Skeletal muscle satellite cell (primary cell): ENCODE data around the gene TERF2IP.

Experiments
- H3K27me3 ChIP-seq: 2 replicates; pipeline ENCODE4 v1.7.0; 2013; ENCODE audit warnings: low read length; ENCODE audit not compliant: control insufficient read depth, insufficient read depth
- H3K36me3 ChIP-seq: 2 replicates; pipeline ENCODE4 v1.7.0; 2013; ENCODE audit warnings: mild to moderate bottlenecking, control low read depth, low read length; ENCODE audit not compliant: insufficient read depth
- H3K4me1 ChIP-seq: 2 replicates; pipeline ENCODE4 v1.7.0; 2013; ENCODE audit warnings: low read length; ENCODE audit not compliant: control insufficient read depth, insufficient read depth
- H3K4me2 ChIP-seq: 2 replicates; pipeline ENCODE4 v1.7.0; 2013; ENCODE audit warnings: mild to moderate bottlenecking, low read length
- H3K4me3 ChIP-seq: 2 replicates; pipeline ENCODE4 v1.7.0; 2013; ENCODE audit warnings: low read length
- H3K9ac ChIP-seq: 2 replicates; pipeline ENCODE4 v1.7.0; 2013; ENCODE audit warnings: mild to moderate bottlenecking, low read depth, low read length, moderate library complexity
- H3K9me3 ChIP-seq: replicated peaks from 2 replicates; pipeline ENCODE4 v1.7.0; 2013; ENCODE audit warnings: mild to moderate bottlenecking, control low read depth, low read length

The TERF2IP gene

GRCh38 chr16:75644240-75645012 lies 3.1 kb upstream of the TERF2IP start:
- Histone ChIP-seq H3K9ac (no peak overlapping the region), H3K4me1 (peaks cover 4% of the 10 kb centered on the region), H3K27me3 (no peaks in the 10 kb centered on the region), H3K9me3 (no peaks in the 10 kb centered on the region), H3K4me2 (no peak overlapping the region), H3K4me3 (no peak overlapping the region), H3K36me3 (peaks cover 53% of the 10 kb centered on the region)

GRCh38 chr16:75647112-75647491 lies 471 bp upstream of the TERF2IP start:
- Histone ChIP-seq H3K27me3 (no peaks in the 10 kb centered on the region), H3K4me1 (peaks cover 19% of the 10 kb centered on the region)

GRCh38 chr16:75648265-75649076 lies 898 bp downstream of the TERF2IP start:
- peak overlapping the region; percentile 95 for H3K9ac ChIP-seq
- H3K4me1 ChIP-seq: peaks cover 27% of the 10 kb centered on the region

More at GRCh38 chr16:75647112-75647491, 471 bp upstream of the TERF2IP start:
- H3K36me3 ChIP-seq: peaks cover 30% of the 10 kb centered on the region
- no peaks in the 10 kb centered on the region for H3K9me3 ChIP-seq
- H3K4me3 ChIP-seq: peak overlapping the region; percentile 95
- peak overlapping the region; percentile 97 for H3K4me2 ChIP-seq
- H3K9ac ChIP-seq: peak overlapping the region; percentile 95

GRCh38 chr16:75653922-75654321 lies 6.3 kb downstream of the TERF2IP start:
- Histone ChIP-seq H3K27me3 (no peaks in the 10 kb centered on the region), H3K9me3 (no peaks in the 10 kb centered on the region), H3K4me3 (peak overlapping the region; percentile 7), H3K4me2 (peak overlapping the region; percentile 59), H3K36me3 (peaks cover 44% of the 10 kb centered on the region), H3K9ac (peak overlapping the region; percentile 34), H3K4me1 (peaks cover 32% of the 10 kb centered on the region)

More at GRCh38 chr16:75648265-75649076, 898 bp downstream of the TERF2IP start:
- Histone ChIP-seq H3K27me3 (no peaks in the 10 kb centered on the region), H3K4me3 (peak overlapping the region; percentile 95), H3K36me3 (peaks cover 20% of the 10 kb centered on the region), H3K4me2 (peak overlapping the region; percentile 94), H3K9me3 (no peaks in the 10 kb centered on the region)

- Histone ChIP-seq H3K36me3 (peaks cover 54% of the 10 kb centered on the region), H3K9ac (no peak overlapping the region), H3K4me3 (no peak overlapping the region), H3K27me3 (no peaks in the 10 kb centered on the region), H3K9me3 (no peaks in the 10 kb centered on the region), H3K4me2 (no peak overlapping the region), H3K4me1 (peaks cover 12% of the 10 kb centered on the region)
Observed at GRCh38 chr16:75658175-75658574, 10.6 kb downstream of the TERF2IP start.

- H3K4me1 ChIP-seq: no peaks in the 10 kb centered on the region
- H3K4me2 ChIP-seq: no peak overlapping the region
- peaks cover 44% of the 10 kb centered on the region for H3K36me3 ChIP-seq
Observed at GRCh38 chr16:75660321-75660720, 12.7 kb downstream of the TERF2IP start.

GRCh38 chr16:75660726-75661302 lies 13.2 kb downstream of the TERF2IP start:
- Histone ChIP-seq H3K9ac (no peak overlapping the region), H3K36me3 (peaks cover 39% of the 10 kb centered on the region), H3K4me2 (no peak overlapping the region)

More at GRCh38 chr16:75660321-75660720, 12.7 kb downstream of the TERF2IP start:
- Histone ChIP-seq H3K4me3 (no peak overlapping the region), H3K27me3 (no peaks in the 10 kb centered on the region), H3K9me3 (no peaks in the 10 kb centered on the region), H3K9ac (no peak overlapping the region)

GRCh38 chr16:75667503-75667902 lies 19.9 kb downstream of the TERF2IP start:
- H3K27me3 ChIP-seq: no peaks in the 10 kb centered on the region
- no peaks in the 10 kb centered on the region for H3K4me1 ChIP-seq
- no peaks in the 10 kb centered on the region for H3K9me3 ChIP-seq
- no peak overlapping the region for H3K4me3 ChIP-seq
- no peaks in the 10 kb centered on the region for H3K36me3 ChIP-seq
- no peak overlapping the region for H3K9ac ChIP-seq
- no peak overlapping the region for H3K4me2 ChIP-seq

More at GRCh38 chr16:75660726-75661302, 13.2 kb downstream of the TERF2IP start:
- Histone ChIP-seq H3K4me1 (no peaks in the 10 kb centered on the region), H3K9me3 (no peaks in the 10 kb centered on the region), H3K27me3 (no peaks in the 10 kb centered on the region), H3K4me3 (no peak overlapping the region)

- no peaks in the 10 kb centered on the region for H3K9me3 ChIP-seq
- H3K9ac ChIP-seq: no peak within 1 kb of the TSS
- no peaks in the 10 kb centered on the region for H3K27me3 ChIP-seq
- H3K4me2 ChIP-seq: no peak within 1 kb of the TSS
- no peak within 1 kb of the TSS for H3K4me3 ChIP-seq
- H3K4me1 ChIP-seq: no peaks in the 10 kb centered on the region
- no peaks in the 10 kb centered on the region for H3K36me3 ChIP-seq
Observed at GRCh38 chr16:75676909-75677308, 29.3 kb downstream of the TERF2IP start, which contains the start of gene CPHXL2. TSS of gene CPHXL2 (minus strand) at chr16:75677009. CDS start at chr16:75676999, 10 bp downstream.

GRCh38 chr16:75679366-75679765 lies 31.8 kb downstream of the TERF2IP start:
- Histone ChIP-seq H3K27me3 (no peaks in the 10 kb centered on the region), H3K9ac (no peak overlapping the region), H3K36me3 (no peaks in the 10 kb centered on the region), H3K9me3 (no peaks in the 10 kb centered on the region), H3K4me3 (no peak overlapping the region), H3K4me2 (no peak overlapping the region), H3K4me1 (no peaks in the 10 kb centered on the region)

- no peaks in the 10 kb centered on the region for H3K36me3 ChIP-seq
- no peak overlapping the region for H3K4me3 ChIP-seq
- no peaks in the 10 kb centered on the region for H3K9me3 ChIP-seq
- no peak overlapping the region for H3K9ac ChIP-seq
- no peak overlapping the region for H3K4me2 ChIP-seq
- no peaks in the 10 kb centered on the region for H3K4me1 ChIP-seq
- H3K27me3 ChIP-seq: no peaks in the 10 kb centered on the region
Observed at GRCh38 chr16:75682308-75682707, 34.7 kb downstream of the TERF2IP start.
